A673 (cell line): Measurements from ENCODE around the gene LRBA.

ENCODE experiments used
- EZH2 ChIP-seq: fragments of 200-600 bp; sonication (generic); IDR thresholded peaks from 2 replicates; pipeline ENCODE4 v1.6.1; 2017; ENCODE audit warnings: borderline replicate concordance, low read depth, mild to moderate bottlenecking, mixed read lengths, antibody characterized with exemption, low read length; ENCODE audit not compliant: poor library complexity, severe bottlenecking
- TF ChIP-seq, protein P1 (sequence below): fragments of 300-800, 200-600 bp; sonication (generic); conservative IDR thresholded peaks from 2 replicates; pipeline ENCODE4 v1.5.1; 2017; ENCODE audit warnings: low read depth, mild to moderate bottlenecking, antibody characterized with exemption, low read length, moderate library complexity, mixed read lengths

DNA sequence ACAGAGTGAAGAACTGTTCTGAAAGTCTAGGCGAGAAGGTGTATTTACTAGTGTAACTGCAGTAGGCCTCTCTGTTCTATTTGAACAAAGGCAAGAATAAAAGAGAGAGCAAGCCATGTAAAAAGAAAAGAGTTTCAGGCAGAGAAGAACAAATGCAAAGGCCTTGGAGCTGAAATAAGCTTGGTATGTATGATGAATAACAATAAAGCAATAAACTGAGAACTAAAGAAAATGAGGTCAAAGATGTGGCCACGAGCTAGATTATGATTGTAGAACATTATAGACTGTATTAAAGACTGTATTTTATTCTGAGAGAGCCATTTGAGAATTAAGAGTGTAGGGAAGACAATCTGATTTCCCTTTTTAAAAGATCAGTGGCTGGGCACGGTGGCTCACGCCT lies 160.5 kb downstream of the LRBA start:
- TF ChIP-seq, protein P1, sequence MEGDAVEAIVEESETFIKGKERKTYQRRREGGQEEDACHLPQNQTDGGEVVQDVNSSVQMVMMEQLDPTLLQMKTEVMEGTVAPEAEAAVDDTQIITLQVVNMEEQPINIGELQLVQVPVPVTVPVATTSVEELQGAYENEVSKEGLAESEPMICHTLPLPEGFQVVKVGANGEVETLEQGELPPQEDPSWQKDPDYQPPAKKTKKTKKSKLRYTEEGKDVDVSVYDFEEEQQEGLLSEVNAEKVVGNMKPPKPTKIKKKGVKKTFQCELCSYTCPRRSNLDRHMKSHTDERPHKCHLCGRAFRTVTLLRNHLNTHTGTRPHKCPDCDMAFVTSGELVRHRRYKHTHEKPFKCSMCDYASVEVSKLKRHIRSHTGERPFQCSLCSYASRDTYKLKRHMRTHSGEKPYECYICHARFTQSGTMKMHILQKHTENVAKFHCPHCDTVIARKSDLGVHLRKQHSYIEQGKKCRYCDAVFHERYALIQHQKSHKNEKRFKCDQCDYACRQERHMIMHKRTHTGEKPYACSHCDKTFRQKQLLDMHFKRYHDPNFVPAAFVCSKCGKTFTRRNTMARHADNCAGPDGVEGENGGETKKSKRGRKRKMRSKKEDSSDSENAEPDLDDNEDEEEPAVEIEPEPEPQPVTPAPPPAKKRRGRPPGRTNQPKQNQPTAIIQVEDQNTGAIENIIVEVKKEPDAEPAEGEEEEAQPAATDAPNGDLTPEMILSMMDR: no peak
- TF ChIP-seq EZH2: no peak
